NOMO-1 treated with dmso at 0.1 percent for 144 hours (cell line): ENCODE measurements around the gene ELANE.

Experiments
- DNase-seq: peaks from one replicate; lab custom pipeline; 2025; ENCODE audit not compliant: unreplicated experiment; lab: John Stamatoyannopoulos, UW

Gene ELANE

DNA sequence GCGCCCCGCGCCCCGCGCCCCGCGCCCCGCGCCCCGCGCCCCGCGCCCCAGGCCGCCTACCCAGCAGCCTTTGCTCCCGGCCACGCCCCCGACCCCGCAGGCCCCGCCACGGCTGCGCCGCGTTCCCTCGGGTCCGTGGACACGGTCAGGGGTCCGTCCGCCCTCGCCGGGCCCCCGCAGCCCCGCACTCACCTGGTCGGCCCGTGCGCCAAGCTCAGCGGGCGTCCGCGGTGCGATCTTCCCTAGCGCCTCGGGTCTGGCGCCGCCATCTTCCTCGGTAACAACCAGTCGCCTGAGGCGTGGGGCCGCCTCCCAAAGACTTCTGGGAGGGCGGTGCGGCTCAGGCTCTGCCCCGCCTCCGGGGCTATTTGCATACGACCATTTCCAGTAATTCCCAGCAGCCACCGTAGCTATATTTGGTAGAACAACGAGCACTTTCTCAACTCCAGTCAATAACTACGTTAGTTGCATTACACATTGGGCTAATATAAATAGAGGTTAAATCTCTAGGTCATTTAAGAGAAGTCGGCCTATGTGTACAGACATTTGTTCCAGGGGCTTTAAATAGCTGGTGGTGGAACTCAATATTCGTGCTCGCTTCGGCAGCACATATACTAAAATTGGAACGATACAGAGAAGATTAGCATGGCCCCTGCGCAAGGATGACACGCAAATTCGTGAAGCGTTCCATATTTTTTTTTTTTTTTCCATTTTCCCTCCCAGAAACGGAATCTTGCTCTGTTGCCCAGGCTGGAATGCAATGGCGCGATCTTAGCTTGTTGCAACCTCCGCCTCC is 41.0 kb downstream of the ELANE start, which contains the start of the genes MED16 and RNU6-9:
Gene MED16 (minus strand): TSS at position 294 of the 796 bp plus-strand sequence. CDS start 2,056 bp downstream, outside the sequence.
Gene RNU6-9 (plus strand): TSS at position 591 of the 796 bp plus-strand sequence.
- DNase-seq = peak; percentile 88

DNA sequence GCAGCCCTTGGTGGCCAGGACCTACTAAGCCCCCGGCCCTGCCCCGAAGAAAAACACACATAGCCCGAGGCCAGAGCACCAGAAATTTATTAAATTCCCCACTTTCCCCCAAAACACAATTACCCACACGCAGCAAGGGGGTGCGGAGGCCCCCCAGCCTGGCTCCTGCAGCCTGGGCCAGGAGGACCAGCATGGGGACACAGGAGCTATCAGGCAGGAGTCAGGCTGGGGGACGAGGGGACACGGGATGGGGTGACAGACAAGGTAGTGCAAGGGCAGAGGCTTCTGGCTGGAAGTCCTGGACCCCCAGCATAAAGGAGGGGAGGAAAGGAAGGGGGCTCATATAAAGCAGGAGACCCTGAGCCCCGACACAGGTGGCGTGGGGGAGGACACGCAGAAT is 44.3 kb downstream of the ELANE start:
- no peak for DNase-seq

DNA sequence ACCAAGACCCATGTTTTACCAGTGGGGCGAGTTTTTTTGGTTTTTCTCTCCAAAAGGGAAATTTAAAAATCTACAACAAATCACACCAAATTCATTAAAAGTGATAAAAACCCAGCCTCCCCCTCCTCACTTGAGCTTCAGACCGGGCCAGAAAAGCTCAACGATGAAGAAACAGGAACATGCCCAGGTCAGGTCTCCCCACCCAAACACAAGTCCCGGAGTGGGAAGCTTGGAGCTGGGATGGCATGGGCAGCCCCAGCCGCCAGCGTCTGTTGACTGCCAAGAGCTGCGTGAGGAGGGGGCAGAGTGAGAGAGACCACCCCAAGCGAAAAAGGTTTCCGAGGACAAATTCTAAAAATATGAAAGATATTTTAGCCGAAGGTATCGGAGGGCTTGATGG is 44.9 kb downstream of the ELANE start:
- DNase-seq = no peak

DNA sequence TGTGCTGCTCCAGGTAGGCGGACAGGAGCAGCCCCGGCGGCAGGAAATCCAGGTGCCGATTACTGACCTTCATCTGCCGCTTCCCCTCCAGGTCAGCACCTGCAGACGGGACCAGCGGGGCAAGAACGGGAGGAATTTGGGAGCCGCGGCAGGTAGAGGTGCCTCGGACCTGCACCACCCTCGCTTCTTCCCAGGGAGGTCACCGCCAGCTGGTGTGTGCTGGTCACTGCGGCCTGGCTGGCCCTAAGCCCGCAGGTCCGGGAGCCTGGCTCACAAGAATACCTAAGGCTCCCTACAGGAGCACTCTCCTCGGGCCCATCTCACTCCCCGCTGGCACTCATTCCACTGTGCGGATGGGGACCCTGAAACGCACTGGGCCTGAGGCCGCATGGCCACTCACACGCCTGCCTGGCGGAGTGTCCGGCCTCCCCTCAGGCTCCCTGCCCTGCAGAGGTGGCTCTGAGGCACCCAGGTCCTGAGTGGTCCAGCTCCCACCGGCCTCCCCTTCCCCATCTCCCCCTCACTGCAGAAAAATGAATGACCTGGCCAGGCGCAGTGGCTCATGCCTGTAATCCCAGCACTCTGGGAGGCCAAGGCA is 45.4 kb downstream of the ELANE start:
- DNase-seq = no peak

DNA sequence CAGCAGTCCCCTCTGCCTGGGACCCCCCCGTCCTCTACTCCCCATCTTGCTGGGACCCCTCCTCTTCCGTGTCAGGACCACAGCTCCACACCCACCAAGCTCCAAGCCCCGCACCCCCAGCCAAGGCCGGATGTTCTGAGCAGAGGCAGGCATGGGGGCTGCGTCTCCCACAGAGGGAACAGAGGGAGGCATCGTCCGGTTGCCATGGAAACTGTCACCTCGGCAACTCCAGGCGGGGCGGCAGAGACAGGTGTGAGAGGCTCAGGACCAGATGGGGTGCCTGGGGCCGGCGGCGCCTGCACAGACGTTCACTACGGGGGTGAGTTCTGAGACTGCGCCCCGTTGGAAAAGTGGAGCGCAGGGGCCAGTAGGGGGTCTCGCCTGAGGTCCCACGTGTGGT is 46.6 kb downstream of the ELANE start:
- DNase-seq = no peak

DNA sequence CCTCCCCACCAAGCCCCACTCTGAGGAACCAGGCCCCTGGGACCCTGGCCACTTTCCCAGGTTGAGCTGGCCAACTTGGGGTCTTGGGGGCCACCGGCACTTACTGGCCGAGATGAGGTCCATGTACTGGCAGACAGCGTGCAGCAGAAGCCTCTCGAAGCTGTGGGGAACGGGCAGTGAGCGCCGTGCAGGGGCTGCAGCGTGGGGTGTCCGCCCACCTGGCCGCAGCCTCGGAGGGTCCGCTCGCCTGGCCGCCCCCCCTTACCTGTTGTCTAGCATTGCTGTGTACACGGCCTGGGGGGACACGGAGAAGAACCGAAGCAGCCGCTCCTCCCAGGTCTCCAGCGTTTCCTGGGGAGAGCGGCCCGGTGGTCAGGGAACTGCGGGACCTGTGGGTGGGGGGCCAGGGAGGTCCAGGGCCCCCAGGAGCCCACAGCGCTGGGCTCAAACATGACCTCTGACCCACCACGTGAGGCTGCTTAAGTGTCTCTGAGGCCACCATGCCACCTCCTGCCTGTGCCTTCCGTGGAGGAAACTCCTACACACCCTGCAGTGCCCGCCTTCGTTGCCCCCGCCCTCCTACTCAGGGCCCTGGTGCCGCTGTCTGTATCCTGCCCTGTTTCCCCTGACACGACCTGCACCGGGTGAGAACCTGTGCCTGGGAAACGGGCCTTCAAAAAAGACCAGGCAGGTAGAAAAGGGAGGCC is 47.4 kb downstream of the ELANE start:
- DNase-seq = no peak

DNA sequence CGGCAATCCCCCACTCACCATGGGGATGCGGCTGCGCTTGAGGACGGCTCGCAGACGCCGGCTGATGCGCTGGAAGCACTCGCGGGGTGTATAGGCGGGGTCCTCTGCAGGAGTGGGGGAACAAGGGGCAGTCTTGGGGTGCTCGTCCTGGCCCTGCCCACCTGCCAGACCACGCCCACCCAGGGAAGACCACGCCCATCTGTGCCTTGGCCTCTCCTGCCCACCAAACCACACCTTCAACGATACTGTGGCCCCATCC is 47.9 kb downstream of the ELANE start:
- DNase-seq = no peak

DNA sequence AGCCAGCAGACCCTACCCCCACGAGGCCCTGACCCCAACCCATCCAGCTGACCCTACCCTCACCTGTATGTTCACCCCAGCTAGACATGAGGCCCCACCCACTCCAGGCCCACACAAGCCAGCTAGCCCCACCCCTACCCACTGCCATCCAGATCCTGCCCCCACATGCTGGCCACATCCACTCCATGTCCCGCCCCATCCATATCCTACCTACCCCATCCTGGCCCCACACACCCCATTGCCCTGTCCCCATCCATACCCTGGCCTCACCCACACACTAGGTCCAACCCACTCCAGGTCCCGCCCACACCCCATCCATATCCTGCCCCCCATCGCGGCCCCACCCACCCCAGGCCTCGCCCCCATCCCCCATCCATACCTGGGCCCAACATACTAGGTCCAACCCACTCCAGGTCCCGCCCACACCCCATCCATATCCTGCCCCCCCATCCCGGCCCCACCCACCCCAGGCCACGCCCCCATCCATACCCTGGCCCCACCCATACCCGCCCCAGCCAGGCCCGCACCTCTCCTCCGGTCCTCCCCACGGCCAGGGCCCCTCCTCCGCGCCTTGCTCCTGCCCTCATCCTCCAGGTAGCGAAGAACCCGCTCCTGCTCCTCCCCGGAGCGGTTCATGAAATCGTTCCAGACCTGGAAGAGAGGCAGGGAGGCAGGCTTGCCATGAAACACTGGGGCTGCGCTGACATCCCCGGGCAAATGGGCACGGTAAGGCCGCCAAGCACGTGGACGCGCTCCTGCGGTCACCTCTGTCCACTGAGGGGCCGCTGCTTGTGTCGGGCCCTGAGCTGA is 48.4 kb downstream of the ELANE start:
- DNase-seq = no peak

DNA sequence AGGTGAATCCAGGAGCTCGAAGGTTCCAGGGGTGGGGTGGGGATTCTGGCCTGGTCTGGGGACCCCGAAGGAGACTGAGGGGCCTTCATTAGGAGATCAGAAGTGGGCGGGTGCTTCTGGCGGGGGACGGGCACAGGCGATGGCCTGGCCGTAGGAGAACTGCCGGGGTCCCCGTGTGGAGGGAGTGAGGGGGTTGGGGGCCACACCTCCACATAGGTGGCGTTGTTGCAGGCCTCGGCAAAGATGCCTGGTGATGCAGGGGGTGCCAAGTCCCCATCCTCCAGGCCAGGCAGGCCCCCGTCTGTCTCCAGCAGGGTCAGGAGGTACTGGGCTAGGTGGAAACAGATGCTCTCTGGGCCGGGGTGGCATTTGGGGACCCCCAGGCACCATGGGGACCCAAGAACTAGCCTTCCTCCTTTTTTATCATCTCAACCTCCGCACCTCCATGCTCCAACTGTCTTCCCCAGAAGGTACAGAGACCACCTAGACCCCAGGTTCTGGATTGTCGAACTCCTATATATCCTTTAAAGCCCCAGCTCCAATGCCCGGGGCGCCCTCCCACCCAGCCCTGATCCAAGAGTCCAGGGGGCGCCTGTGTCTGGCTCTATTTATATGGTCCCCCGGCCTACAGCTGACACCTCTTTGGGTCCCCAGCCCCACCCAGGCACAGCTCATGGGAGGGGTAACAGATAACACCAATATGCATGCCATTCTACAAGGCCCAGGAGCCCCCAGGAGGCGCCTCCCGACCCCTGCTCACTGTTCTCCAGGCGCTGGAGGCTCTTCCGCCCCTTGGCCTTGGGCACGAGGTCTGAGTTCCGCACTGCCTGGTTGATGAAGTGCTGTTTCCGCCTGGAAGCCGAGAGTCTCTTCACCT is 49.4 kb downstream of the ELANE start:
- DNase-seq = no peak

DNA sequence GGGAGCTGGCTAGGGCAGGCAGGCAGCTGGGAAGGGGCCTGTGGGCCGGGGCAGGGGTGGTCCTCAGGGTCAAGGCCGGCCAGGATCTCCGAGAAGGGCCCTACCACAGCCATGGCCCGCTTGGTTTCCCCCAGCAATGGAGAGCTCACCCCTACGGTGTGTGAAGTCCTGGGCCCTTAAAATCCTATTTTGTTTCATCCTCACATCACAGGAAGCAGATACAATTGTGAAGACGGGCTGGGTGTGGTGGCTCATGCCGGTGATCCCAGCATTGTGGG is 49.9 kb downstream of the ELANE start:
- DNase-seq = no peak

DNA sequence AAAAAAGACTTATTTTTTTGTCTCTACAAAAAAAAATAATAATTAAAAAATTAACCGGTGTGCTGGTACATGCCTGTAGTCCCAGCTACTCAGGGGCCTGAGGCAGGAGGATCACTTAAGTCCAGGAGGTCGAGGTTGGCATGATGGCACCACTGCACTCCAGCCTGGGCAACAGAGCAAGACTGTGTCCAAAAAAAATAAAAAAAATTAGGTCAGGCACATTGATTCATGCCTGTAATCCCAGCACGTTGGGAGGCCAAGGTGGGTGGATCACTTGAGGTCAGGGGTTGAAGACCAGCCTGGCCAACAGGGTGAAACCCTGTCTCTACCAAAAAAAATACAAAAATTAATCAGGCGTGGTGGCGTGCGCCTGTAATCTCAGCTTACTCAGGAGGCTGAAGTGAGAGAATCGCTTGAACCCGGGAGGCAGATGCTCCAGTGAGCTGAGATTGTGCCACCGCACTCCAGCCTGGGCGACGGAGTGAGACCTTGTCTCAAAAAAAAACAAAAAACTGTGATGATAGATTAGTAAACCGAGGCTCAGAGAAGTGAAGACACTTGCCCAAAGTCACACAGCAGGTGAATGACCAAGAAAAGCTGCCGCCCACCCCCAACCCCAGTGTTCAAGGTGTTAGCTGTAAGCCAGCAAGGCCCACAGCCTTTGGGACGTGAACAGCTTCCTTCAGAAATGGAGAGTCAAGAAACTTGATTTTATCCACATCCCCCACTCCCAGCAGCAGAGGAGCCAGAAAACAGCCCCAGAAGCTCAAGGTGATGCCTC is 50.5 kb downstream of the ELANE start:
- no peak for DNase-seq

DNA sequence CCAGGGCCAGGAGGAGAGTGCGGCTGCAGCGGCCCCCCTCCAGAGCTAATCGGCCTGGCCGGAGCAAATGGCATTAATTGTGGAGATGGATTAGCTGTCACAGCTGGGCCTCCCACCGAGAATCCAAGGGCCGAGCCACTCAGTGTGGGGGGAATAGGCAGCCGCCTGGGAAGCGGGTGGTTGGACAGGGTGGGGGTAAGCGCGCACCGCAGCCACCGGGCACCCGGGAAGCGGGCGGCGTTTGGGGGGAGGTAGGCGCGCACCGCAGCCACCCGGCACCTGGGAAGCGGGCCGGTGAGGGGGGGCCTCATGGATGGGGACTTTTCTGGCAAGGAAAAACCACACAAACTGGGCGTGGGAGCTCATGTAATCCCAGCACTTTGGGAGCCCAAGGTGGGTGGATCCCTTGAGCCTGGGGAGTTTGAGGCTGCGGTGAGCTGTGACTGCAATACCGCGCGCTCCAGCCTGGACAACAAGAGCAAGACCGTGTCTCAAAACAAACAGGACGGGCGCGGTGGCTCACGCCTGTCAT is 51.2 kb downstream of the ELANE start:
- DNase-seq = no peak

DNA sequence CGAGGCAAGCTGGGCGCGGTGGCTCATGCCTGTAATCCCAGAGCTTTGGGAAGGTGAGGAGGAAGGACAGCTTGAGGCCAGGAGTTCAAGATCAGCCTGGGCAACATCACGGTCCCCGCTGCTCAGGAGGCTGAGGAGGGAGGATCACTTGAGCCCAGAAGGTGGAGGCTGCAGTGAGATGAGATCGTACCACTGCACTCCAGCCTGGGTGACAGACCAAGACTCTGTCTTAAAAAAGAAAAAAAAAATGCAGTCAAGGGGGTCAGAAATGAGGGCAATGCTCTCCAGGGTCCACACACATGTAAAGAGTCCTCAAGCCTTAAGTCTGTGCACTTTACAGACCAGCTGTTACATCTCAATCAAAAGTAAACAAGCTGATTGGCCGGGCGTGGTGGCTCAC is 52.4 kb downstream of the ELANE start:
- no peak for DNase-seq
